Measurements from ENCODE around the gene DOCK9.
"Not testable (repeated sequence)": the region's sequence is repeated elsewhere in the genome, so short reads cannot be mapped to it uniquely, and the experiment has no call there.

- not testable (repeated sequence) for TF ChIP-seq CTCF (conservative IDR thresholded peaks at IDR 0.05 in 1 of 2, IDR thresholded peaks at IDR 0.05 in 1 of 2; ENCODE audit: low read depth in 1 of 2, low read length in 2 of 2); EZH2 (IDR thresholded peaks at IDR 0.05; ENCODE audit: low read length, missing control alignments)
Observed at GRCh38 chr13:98812186-98812790, 165.6 kb downstream of the DOCK9 start.
